ENCODE measurements around the gene PPP1R16B.

PPP1R16B gene

DNA sequence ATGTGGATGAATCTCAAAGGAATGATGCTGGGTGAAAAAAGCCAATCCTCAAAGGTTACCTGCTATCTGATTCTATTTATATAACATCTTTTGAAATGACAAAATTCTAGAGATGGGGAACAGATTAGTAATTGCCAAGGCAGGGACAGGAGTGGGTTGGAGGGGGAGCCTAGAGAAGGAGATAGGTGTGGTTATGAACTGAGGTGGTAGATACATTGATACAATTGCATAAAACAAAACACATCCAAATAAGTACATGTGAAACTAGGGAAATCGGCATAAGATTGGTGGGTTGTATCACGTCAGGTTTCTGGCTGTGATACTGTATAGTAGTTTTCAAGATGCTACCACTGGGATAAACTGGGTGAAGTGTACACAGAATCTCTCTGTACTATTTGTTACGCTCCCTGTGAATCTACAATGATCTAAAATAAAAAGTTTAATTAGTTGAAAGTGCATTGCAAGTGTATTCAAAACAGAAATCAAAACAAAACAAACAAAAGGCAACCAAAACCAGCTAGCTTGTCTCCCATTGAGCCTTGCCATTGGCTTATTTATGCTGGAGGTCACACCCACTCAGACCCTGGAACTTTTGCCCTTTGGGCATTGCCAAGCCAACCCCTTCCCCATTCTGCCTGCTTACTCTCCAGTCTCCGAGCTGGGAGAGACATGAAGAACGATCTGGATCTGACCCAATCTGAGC is 27.8 kb downstream of the PPP1R16B start:
- Histone ChIP-seq H3K9ac (ENCODE audit: low read depth in 1 of 2, low read length in 2 of 2) (no peak overlapping the region), H3K27ac (ENCODE audit: low read depth, low read length) (no peak overlapping the region), H3K4me1 (ENCODE audit: control insufficient read depth in 1 of 2, insufficient read depth in 2 of 2, low read length in 2 of 2) (peaks cover 0 to 8% of the 10 kb centered on the region in 2 donors), H3K4me3 (ENCODE audit: low read depth in 1 of 2, low read length in 2 of 2) (no peak overlapping the region), H3K36me3 (ENCODE audit: control insufficient read depth in 1 of 2, insufficient read depth in 2 of 2, low read length in 2 of 2) (no peaks in the 10 kb centered on the region), H3K27me3 (ENCODE audit: control insufficient read depth in 1 of 2, insufficient read depth in 2 of 2, low read length in 2 of 2) (no peaks in the 10 kb centered on the region), H3K9me3 (ENCODE audit: control insufficient read depth in 1 of 2, low read length in 2 of 2) (no peaks in the 10 kb centered on the region)

DNA sequence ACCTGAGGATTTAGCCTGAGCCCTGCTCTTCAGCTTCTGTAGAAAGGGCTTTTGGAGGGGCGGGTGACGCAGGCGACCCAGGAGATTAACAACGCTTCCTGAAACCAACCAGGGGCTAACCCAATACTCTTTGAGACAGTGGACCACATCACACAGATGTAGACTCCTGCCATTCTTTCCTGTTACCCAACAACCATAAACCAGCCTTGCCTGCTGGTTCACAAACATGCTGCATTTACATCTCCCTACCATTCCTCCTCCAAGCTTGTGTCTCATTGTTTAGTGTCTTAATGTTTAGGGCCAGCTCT is 28.3 kb downstream of the PPP1R16B start:
- no peaks in the 10 kb centered on the region for H3K36me3 ChIP-seq (ENCODE audit: control insufficient read depth in 1 of 2, insufficient read depth in 2 of 2, low read length in 2 of 2)
- no peaks in the 10 kb centered on the region for H3K27me3 ChIP-seq (ENCODE audit: control insufficient read depth in 1 of 2, insufficient read depth in 2 of 2, low read length in 2 of 2)
- H3K9me3 ChIP-seq (ENCODE audit: control insufficient read depth in 1 of 2, low read length in 2 of 2) = no peaks in the 10 kb centered on the region
- H3K4me1 ChIP-seq (ENCODE audit: control insufficient read depth in 1 of 2, insufficient read depth in 2 of 2, low read length in 2 of 2) = peaks cover 0 to 5% of the 10 kb centered on the region in 2 donors
- no peak overlapping the region for H3K4me3 ChIP-seq (ENCODE audit: low read depth in 1 of 2, low read length in 2 of 2)
- H3K27ac ChIP-seq (ENCODE audit: low read depth, low read length) = no peak overlapping the region
- no peak overlapping the region for H3K9ac ChIP-seq (ENCODE audit: low read depth in 1 of 2, low read length in 2 of 2)

DNA sequence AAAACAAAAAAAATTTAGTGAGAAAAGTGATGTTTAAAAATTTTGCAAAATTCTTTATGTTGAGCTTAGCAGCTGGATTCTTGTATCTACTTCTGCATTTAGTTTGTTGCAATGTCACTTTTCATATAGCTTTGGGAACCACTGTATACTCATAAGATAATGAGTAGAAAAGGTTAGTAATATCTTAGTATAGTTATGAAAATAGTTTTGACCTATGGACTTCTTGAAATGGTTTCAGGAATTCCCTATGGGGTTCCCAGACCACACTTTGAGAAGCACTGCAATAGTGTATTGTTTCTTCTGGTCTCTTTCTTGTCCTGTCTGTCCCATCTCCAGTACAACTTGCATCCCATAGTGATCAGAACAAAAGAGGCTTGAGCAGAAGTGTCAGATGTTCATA is 29.4 kb downstream of the PPP1R16B start:
- no peaks in the 10 kb centered on the region for H3K9me3 ChIP-seq (ENCODE audit: control insufficient read depth in 1 of 2, low read length in 2 of 2)
- no peak overlapping the region for H3K27ac ChIP-seq (ENCODE audit: low read depth, low read length)
- no peaks in the 10 kb centered on the region for H3K27me3 ChIP-seq (ENCODE audit: control insufficient read depth in 1 of 2, insufficient read depth in 2 of 2, low read length in 2 of 2)
- peaks cover under 1 to 5% of the 10 kb centered on the region in 2 donors for H3K4me1 ChIP-seq (ENCODE audit: control insufficient read depth in 1 of 2, insufficient read depth in 2 of 2, low read length in 2 of 2)
- H3K4me3 ChIP-seq (ENCODE audit: low read depth in 1 of 2, low read length in 2 of 2) = no peak overlapping the region
- no peaks in the 10 kb centered on the region for H3K36me3 ChIP-seq (ENCODE audit: control insufficient read depth in 1 of 2, insufficient read depth in 2 of 2, low read length in 2 of 2)
- H3K9ac ChIP-seq (ENCODE audit: low read depth in 1 of 2, low read length in 2 of 2) = no peak overlapping the region

DNA sequence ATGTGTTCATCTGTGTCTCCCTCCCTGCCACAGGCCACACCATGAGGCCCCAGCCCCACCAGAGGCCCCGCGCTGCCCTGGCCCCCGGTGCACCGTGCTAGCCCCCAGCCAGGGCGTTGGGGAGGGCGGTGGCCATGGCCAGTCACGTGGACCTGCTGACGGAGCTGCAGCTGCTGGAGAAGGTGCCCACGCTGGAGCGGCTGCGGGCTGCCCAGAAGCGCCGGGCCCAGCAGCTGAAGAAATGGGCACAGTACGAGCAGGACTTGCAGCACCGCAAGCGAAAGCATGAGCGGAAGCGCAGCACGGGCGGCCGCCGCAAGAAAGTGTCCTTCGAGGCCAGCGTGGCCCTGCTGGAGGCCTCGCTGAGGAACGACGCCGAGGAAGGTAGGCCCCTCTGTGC is 30.3 kb downstream of the PPP1R16B start:
- no peaks in the 10 kb centered on the region for H3K9me3 ChIP-seq (ENCODE audit: control insufficient read depth in 1 of 2, low read length in 2 of 2)
- H3K4me3 ChIP-seq (ENCODE audit: low read depth in 1 of 2, low read length in 2 of 2) = no peak overlapping the region
- peaks cover 6 to 9% of the 10 kb centered on the region in 2 donors for H3K4me1 ChIP-seq (ENCODE audit: control insufficient read depth in 1 of 2, insufficient read depth in 2 of 2, low read length in 2 of 2)
- no peak overlapping the region for H3K27ac ChIP-seq (ENCODE audit: low read depth, low read length)
- H3K27me3 ChIP-seq (ENCODE audit: control insufficient read depth in 1 of 2, insufficient read depth in 2 of 2, low read length in 2 of 2) = no peaks in the 10 kb centered on the region
- H3K9ac ChIP-seq (ENCODE audit: low read depth in 1 of 2, low read length in 2 of 2) = no peak overlapping the region
- H3K36me3 ChIP-seq (ENCODE audit: control insufficient read depth in 1 of 2, insufficient read depth in 2 of 2, low read length in 2 of 2) = no peaks in the 10 kb centered on the region

DNA sequence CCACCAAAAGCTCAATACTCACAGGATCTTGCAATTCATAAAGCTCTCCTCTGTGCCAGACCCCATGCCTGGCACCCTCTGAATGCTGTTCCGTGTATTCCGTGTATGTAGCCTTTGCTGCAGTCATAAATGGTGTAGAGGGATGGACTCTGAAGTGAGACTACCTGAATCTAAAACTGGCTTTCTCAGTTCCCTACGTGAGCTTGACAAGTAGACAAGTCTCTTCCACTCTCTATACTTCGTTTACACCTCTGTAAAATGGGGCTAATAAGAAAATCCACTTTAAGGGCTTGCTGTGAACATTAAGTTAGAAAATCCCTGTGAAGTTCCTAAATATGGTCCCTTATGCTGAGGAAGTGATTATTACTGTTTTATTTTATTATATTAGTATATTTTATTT is 31.5 kb downstream of the PPP1R16B start:
- Histone ChIP-seq H3K36me3 (ENCODE audit: control insufficient read depth in 1 of 2, insufficient read depth in 2 of 2, low read length in 2 of 2) (no peaks in the 10 kb centered on the region), H3K9me3 (ENCODE audit: control insufficient read depth in 1 of 2, low read length in 2 of 2) (no peaks in the 10 kb centered on the region), H3K27ac (ENCODE audit: low read depth, low read length) (no peak overlapping the region), H3K9ac (ENCODE audit: low read depth in 1 of 2, low read length in 2 of 2) (no peak overlapping the region), H3K27me3 (ENCODE audit: control insufficient read depth in 1 of 2, insufficient read depth in 2 of 2, low read length in 2 of 2) (no peaks in the 10 kb centered on the region), H3K4me1 (ENCODE audit: control insufficient read depth in 1 of 2, insufficient read depth in 2 of 2, low read length in 2 of 2) (peaks cover 3 to 9% of the 10 kb centered on the region in 2 donors), H3K4me3 (ENCODE audit: low read depth in 1 of 2, low read length in 2 of 2) (no peak overlapping the region)

DNA sequence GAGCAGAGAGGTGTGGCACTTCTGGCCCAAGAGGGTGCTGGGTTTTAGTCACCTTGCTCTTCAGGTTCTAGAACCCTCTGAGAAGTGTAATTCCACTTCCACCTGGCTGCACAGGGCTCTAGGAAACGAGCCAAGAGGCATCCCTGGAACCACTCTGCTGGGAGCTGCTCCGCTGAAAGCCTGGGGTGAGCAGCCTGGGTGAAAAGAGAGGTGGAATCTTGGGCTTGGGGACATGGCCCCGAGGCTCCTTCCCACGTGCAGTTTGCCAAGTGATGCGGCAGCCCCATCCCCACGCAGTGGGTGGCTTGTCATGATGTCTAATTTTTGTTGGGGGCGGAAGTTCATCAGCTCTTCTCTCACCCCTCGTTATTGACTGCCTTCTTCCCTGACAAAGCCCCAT is 32.8 kb downstream of the PPP1R16B start:
- Histone ChIP-seq H3K4me1 (ENCODE audit: control insufficient read depth in 1 of 2, insufficient read depth in 2 of 2, low read length in 2 of 2) (peaks cover 8 to 14% of the 10 kb centered on the region in 2 donors), H3K9me3 (ENCODE audit: control insufficient read depth in 1 of 2, low read length in 2 of 2) (no peaks in the 10 kb centered on the region), H3K27me3 (ENCODE audit: control insufficient read depth in 1 of 2, insufficient read depth in 2 of 2, low read length in 2 of 2) (no peaks in the 10 kb centered on the region), H3K4me3 (ENCODE audit: low read depth in 1 of 2, low read length in 2 of 2) (no peak overlapping the region), H3K27ac (ENCODE audit: low read depth, low read length) (no peak overlapping the region), H3K36me3 (ENCODE audit: control insufficient read depth in 1 of 2, insufficient read depth in 2 of 2, low read length in 2 of 2) (no peaks in the 10 kb centered on the region), H3K9ac (ENCODE audit: low read depth in 1 of 2, low read length in 2 of 2) (no peak overlapping the region)

GRCh38 chr20:38839563-38839962 is 34.1 kb downstream of the PPP1R16B start:
- Histone ChIP-seq H3K27me3 (ENCODE audit: control insufficient read depth in 1 of 2, insufficient read depth in 2 of 2, low read length in 2 of 2) (no peaks in the 10 kb centered on the region), H3K9ac (ENCODE audit: low read depth in 1 of 2, low read length in 2 of 2) (no peak overlapping the region), H3K9me3 (ENCODE audit: control insufficient read depth in 1 of 2, low read length in 2 of 2) (no peaks in the 10 kb centered on the region), H3K27ac (ENCODE audit: low read depth, low read length) (no peak overlapping the region), H3K4me1 (ENCODE audit: control insufficient read depth in 1 of 2, insufficient read depth in 2 of 2, low read length in 2 of 2) (peaks cover 10 to 15% of the 10 kb centered on the region in 2 donors), H3K36me3 (ENCODE audit: control insufficient read depth in 1 of 2, insufficient read depth in 2 of 2, low read length in 2 of 2) (no peaks in the 10 kb centered on the region), H3K4me3 (ENCODE audit: low read depth in 1 of 2, low read length in 2 of 2) (no peak overlapping the region)

DNA sequence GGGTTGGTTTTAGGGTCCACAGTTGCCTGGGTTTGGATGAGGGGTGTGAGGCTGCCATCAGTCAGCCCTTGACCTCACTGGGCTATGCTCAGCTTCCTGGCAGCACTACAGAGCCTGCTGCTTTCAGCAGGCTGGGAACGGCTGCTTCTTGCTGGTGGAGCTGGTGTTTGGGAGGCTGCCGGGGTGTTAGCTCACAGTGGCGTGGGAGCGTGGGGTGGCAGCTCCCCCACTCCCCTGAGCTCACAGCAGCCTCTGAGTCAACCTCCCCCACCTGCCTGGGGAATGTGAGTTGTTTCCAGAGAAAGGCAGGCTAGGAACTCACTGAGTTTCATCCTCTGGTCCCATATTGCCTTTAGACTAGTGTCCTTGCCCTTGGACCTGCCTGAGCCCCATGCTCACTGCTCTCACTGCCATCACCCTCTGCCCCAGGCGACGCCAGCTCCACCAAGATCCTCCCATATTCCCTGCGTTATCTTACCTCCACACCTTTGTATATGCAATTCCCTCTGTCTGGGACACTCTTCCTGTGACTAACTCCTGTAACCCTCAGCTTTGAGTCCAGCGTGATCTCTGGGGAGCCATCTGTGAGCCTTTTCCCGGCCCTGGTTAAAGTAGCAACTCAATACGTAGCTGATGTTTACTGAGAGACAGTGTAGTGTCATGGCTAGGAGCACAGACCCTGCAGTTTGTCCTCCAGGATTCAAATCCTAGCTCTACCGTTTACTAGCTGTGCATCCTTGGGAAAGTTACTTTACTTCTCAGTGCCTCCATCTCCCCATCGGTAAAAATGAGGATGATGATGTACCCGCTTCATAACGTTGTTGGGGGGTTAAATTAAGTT is 34.8 kb downstream of the PPP1R16B start:
- peak overlapping the region; percentile 1 for H3K27ac ChIP-seq (ENCODE audit: low read depth, low read length)
- no peaks in the 10 kb centered on the region for H3K27me3 ChIP-seq (ENCODE audit: control insufficient read depth in 1 of 2, insufficient read depth in 2 of 2, low read length in 2 of 2)
- H3K4me3 ChIP-seq (ENCODE audit: low read depth in 1 of 2, low read length in 2 of 2) = no peak overlapping the region
- no peaks in the 10 kb centered on the region for H3K36me3 ChIP-seq (ENCODE audit: control insufficient read depth in 1 of 2, insufficient read depth in 2 of 2, low read length in 2 of 2)
- H3K4me1 ChIP-seq (ENCODE audit: control insufficient read depth in 1 of 2, insufficient read depth in 2 of 2, low read length in 2 of 2) = peaks cover 14 to 15% of the 10 kb centered on the region in 2 donors
- H3K9me3 ChIP-seq (ENCODE audit: control insufficient read depth in 1 of 2, low read length in 2 of 2) = no peaks in the 10 kb centered on the region
- H3K9ac ChIP-seq (ENCODE audit: low read depth in 1 of 2, low read length in 2 of 2) = peak overlapping the region in 1 of 2 donors; percentile 6

- Histone ChIP-seq H3K9ac (ENCODE audit: low read depth in 1 of 2, low read length in 2 of 2) (no peak overlapping the region), H3K9me3 (ENCODE audit: control insufficient read depth in 1 of 2, low read length in 2 of 2) (no peaks in the 10 kb centered on the region), H3K27ac (ENCODE audit: low read depth, low read length) (peak overlapping the region; percentile 38), H3K4me1 (ENCODE audit: control insufficient read depth in 1 of 2, insufficient read depth in 2 of 2, low read length in 2 of 2) (peaks cover 15 to 20% of the 10 kb centered on the region in 2 donors), H3K36me3 (ENCODE audit: control insufficient read depth in 1 of 2, insufficient read depth in 2 of 2, low read length in 2 of 2) (no peaks in the 10 kb centered on the region), H3K4me3 (ENCODE audit: low read depth in 1 of 2, low read length in 2 of 2) (no peak overlapping the region), H3K27me3 (ENCODE audit: control insufficient read depth in 1 of 2, insufficient read depth in 2 of 2, low read length in 2 of 2) (no peaks in the 10 kb centered on the region)
Measured at GRCh38 chr20:38840894-38841470, 35.5 kb downstream of the PPP1R16B start.

DNA sequence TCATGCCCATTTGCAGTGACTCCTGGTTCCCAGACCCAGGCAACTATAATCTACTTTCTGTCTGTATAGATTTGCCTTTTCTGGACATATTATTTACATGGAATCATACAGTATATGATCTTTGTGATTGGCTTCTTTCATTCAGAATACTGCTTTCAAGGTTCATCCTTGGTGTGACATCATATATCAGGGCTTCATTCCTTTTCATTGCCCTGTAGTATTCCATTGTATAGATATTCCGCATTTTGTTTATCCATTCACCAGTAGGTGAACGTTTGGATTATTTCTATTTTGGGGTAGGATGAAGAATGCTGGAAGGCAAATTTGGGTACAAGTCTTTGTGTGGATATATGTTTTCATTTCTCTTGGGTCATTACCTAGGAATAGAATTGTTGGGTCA is 36.1 kb downstream of the PPP1R16B start:
- Histone ChIP-seq H3K4me1 (ENCODE audit: control insufficient read depth in 1 of 2, insufficient read depth in 2 of 2, low read length in 2 of 2) (peaks cover 15 to 20% of the 10 kb centered on the region in 2 donors), H3K9me3 (ENCODE audit: control insufficient read depth in 1 of 2, low read length in 2 of 2) (no peaks in the 10 kb centered on the region), H3K27ac (ENCODE audit: low read depth, low read length) (peak overlapping the region; percentile 38), H3K4me3 (ENCODE audit: low read depth in 1 of 2, low read length in 2 of 2) (no peak overlapping the region), H3K36me3 (ENCODE audit: control insufficient read depth in 1 of 2, insufficient read depth in 2 of 2, low read length in 2 of 2) (no peaks in the 10 kb centered on the region), H3K27me3 (ENCODE audit: control insufficient read depth in 1 of 2, insufficient read depth in 2 of 2, low read length in 2 of 2) (no peaks in the 10 kb centered on the region), H3K9ac (ENCODE audit: low read depth in 1 of 2, low read length in 2 of 2) (no peak overlapping the region)

Data from duodenal mucosa (tissue), 2 donors.